ENCODE results near the gene MUCL3. TPM values are rescaled to one million over a fixed set of nuclear protein-coding genes. Genes with fewer than 3 reads are reported as not detected.

Gene MUCL3
- total and polyA plus RNA-seq, 2 of the 8 experiments (the other 6 are each of a cell fraction or from before 2014, with no cell fraction given), result 0.15 to 0.37 TPM

DNA sequence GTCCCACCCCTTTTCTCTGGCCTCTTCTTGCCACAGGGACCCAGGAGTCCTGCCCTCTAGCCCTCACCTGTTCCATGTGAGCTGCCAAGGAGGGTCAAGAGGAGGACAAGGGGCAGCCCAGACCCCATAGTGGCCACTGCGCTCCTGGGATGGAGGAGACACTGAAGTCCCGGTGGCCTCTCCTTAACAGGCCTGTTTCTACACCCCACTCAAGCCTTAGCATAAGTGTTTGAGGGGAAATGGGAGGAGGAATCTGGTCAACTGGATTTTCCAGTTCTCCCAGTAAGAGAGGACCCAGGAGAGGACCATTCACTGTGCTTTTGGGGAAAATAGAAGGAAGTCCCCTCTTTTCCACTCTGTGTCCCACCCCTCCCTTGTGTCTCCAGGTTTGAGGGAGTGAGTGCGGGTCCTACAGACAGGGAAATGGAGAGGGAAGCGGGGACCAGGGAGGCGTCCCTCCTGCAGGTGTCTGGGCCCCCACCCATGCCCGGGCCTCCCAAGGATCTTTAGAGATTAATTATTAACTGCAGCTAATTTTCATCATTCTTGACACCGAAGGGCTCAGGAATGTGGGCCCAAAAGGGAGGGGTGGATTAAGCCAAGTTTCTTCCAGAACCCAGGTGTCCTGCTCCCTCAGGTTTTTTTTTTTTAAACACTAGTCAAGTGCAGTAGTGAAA, 8.7 kb upstream of the MUCL3 start, which contains the start of gene SFTA2 (continued):
- TF ChIP-seq, protein P1, sequence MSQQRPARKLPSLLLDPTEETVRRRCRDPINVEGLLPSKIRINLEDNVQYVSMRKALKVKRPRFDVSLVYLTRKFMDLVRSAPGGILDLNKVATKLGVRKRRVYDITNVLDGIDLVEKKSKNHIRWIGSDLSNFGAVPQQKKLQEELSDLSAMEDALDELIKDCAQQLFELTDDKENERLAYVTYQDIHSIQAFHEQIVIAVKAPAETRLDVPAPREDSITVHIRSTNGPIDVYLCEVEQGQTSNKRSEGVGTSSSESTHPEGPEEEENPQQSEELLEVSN (IDR thresholded peaks at IDR 0.05), result no peak
- TF ChIP-seq CBX5 (IDR thresholded peaks at IDR 0.05; ENCODE audit: low read depth, low read length) (no peak), HDAC6 (IDR thresholded peaks at IDR 0.05; ENCODE audit: low read depth, low read length) (no peak), NANOG (IDR thresholded peaks at IDR 0.05; ENCODE audit: insufficient read depth, low read depth, low read length, poor library complexity, severe bottlenecking) (no peak), POLR2AphosphoS5 (IDR thresholded peaks at IDR 0.05; ENCODE audit: low read depth, low read length) (no peak)
- TF ChIP-seq, protein P2, sequence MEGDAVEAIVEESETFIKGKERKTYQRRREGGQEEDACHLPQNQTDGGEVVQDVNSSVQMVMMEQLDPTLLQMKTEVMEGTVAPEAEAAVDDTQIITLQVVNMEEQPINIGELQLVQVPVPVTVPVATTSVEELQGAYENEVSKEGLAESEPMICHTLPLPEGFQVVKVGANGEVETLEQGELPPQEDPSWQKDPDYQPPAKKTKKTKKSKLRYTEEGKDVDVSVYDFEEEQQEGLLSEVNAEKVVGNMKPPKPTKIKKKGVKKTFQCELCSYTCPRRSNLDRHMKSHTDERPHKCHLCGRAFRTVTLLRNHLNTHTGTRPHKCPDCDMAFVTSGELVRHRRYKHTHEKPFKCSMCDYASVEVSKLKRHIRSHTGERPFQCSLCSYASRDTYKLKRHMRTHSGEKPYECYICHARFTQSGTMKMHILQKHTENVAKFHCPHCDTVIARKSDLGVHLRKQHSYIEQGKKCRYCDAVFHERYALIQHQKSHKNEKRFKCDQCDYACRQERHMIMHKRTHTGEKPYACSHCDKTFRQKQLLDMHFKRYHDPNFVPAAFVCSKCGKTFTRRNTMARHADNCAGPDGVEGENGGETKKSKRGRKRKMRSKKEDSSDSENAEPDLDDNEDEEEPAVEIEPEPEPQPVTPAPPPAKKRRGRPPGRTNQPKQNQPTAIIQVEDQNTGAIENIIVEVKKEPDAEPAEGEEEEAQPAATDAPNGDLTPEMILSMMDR (IDR thresholded peaks at IDR 0.05; ENCODE audit: control extremely low read depth in 1 of 3, insufficient read depth in 1 of 3, low read depth in 1 of 3, low read length in 3 of 3), result no peak
- TF ChIP-seq, protein P3, sequence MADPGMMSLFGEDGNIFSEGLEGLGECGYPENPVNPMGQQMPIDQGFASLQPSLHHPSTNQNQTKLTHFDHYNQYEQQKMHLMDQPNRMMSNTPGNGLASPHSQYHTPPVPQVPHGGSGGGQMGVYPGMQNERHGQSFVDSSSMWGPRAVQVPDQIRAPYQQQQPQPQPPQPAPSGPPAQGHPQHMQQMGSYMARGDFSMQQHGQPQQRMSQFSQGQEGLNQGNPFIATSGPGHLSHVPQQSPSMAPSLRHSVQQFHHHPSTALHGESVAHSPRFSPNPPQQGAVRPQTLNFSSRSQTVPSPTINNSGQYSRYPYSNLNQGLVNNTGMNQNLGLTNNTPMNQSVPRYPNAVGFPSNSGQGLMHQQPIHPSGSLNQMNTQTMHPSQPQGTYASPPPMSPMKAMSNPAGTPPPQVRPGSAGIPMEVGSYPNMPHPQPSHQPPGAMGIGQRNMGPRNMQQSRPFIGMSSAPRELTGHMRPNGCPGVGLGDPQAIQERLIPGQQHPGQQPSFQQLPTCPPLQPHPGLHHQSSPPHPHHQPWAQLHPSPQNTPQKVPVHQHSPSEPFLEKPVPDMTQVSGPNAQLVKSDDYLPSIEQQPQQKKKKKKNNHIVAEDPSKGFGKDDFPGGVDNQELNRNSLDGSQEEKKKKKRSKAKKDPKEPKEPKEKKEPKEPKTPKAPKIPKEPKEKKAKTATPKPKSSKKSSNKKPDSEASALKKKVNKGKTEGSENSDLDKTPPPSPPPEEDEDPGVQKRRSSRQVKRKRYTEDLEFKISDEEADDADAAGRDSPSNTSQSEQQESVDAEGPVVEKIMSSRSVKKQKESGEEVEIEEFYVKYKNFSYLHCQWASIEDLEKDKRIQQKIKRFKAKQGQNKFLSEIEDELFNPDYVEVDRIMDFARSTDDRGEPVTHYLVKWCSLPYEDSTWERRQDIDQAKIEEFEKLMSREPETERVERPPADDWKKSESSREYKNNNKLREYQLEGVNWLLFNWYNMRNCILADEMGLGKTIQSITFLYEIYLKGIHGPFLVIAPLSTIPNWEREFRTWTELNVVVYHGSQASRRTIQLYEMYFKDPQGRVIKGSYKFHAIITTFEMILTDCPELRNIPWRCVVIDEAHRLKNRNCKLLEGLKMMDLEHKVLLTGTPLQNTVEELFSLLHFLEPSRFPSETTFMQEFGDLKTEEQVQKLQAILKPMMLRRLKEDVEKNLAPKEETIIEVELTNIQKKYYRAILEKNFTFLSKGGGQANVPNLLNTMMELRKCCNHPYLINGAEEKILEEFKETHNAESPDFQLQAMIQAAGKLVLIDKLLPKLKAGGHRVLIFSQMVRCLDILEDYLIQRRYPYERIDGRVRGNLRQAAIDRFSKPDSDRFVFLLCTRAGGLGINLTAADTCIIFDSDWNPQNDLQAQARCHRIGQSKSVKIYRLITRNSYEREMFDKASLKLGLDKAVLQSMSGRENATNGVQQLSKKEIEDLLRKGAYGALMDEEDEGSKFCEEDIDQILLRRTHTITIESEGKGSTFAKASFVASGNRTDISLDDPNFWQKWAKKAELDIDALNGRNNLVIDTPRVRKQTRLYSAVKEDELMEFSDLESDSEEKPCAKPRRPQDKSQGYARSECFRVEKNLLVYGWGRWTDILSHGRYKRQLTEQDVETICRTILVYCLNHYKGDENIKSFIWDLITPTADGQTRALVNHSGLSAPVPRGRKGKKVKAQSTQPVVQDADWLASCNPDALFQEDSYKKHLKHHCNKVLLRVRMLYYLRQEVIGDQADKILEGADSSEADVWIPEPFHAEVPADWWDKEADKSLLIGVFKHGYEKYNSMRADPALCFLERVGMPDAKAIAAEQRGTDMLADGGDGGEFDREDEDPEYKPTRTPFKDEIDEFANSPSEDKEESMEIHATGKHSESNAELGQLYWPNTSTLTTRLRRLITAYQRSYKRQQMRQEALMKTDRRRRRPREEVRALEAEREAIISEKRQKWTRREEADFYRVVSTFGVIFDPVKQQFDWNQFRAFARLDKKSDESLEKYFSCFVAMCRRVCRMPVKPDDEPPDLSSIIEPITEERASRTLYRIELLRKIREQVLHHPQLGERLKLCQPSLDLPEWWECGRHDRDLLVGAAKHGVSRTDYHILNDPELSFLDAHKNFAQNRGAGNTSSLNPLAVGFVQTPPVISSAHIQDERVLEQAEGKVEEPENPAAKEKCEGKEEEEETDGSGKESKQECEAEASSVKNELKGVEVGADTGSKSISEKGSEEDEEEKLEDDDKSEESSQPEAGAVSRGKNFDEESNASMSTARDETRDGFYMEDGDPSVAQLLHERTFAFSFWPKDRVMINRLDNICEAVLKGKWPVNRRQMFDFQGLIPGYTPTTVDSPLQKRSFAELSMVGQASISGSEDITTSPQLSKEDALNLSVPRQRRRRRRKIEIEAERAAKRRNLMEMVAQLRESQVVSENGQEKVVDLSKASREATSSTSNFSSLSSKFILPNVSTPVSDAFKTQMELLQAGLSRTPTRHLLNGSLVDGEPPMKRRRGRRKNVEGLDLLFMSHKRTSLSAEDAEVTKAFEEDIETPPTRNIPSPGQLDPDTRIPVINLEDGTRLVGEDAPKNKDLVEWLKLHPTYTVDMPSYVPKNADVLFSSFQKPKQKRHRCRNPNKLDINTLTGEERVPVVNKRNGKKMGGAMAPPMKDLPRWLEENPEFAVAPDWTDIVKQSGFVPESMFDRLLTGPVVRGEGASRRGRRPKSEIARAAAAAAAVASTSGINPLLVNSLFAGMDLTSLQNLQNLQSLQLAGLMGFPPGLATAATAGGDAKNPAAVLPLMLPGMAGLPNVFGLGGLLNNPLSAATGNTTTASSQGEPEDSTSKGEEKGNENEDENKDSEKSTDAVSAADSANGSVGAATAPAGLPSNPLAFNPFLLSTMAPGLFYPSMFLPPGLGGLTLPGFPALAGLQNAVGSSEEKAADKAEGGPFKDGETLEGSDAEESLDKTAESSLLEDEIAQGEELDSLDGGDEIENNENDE (IDR thresholded peaks at IDR 0.05; ENCODE audit: insufficient replicate concordance, low read length), result no peak

Data from H1 (cell line).